H9 (cell line): ENCODE data around the gene THAP2. TPM values are rescaled to one million over a fixed set of nuclear protein-coding genes. Genes with fewer than 3 reads are reported as not detected.

Source experiments
- DNase-seq: peaks from one replicate; pipeline ENCODE4 v3.0.0-alpha.2; 2017
- H2AFZ ChIP-seq: one replicate; pipeline ENCODE4 v1.6.1; 2013; ENCODE audit warnings: mild to moderate bottlenecking, low read length, control low read depth, moderate library complexity
- H2AK5ac ChIP-seq: 2 replicates; pipeline ENCODE4 v1.6.1; 2013; ENCODE audit warnings: low read length, control low read depth, mixed read lengths; ENCODE audit not compliant: insufficient read length
- H2BK120ac ChIP-seq: one replicate; pipeline ENCODE4 v1.6.1; 2013; ENCODE audit warnings: low read depth, mild to moderate bottlenecking, low read length, control low read depth, inconsistent platforms; ENCODE audit not compliant: poor library complexity, severe bottlenecking
- H2BK12ac ChIP-seq: 2 replicates; pipeline ENCODE4 v1.6.1; 2013; ENCODE audit warnings: low read length, control low read depth, mixed read lengths, low read depth; ENCODE audit not compliant: insufficient read length
- H2BK15ac ChIP-seq: 2 replicates; pipeline ENCODE4 v1.6.1; 2013; ENCODE audit warnings: low read depth, low read length, control low read depth
- H2BK20ac ChIP-seq: one replicate; pipeline ENCODE4 v1.6.1; 2013; ENCODE audit warnings: low read depth, mild to moderate bottlenecking, low read length, control low read depth, inconsistent platforms; ENCODE audit not compliant: poor library complexity, severe bottlenecking
- H2BK5ac ChIP-seq: 2 replicates; pipeline ENCODE4 v1.6.1; 2013; ENCODE audit warnings: low read length, control low read depth, mixed read lengths; ENCODE audit not compliant: insufficient read length
- H3K14ac ChIP-seq: 2 replicates; pipeline ENCODE4 v1.6.1; 2013; ENCODE audit warnings: low read length, control low read depth; ENCODE audit not compliant: insufficient read depth
- H3K18ac ChIP-seq: 2 replicates; pipeline ENCODE4 v1.6.1; 2013; ENCODE audit warnings: low read depth, mild to moderate bottlenecking, mixed read lengths, low read length, control low read depth; ENCODE audit not compliant: insufficient read length
- H3K23ac ChIP-seq: 2 replicates; pipeline ENCODE4 v1.6.1; 2013; ENCODE audit warnings: low read length, control low read depth, mixed read lengths, low read depth; ENCODE audit not compliant: insufficient read length
- H3K23me2 ChIP-seq: 2 replicates; pipeline ENCODE4 v1.6.1; 2013; ENCODE audit warnings: low read depth, mild to moderate bottlenecking, mixed read lengths, low read length, control low read depth; ENCODE audit not compliant: insufficient read length, poor library complexity, severe bottlenecking
- H3K27ac ChIP-seq: 2 replicates; pipeline ENCODE4 v1.5.1; 2013; ENCODE audit warnings: low read length, control low read depth, mixed read lengths, low read depth; ENCODE audit not compliant: insufficient read length
- H3K27me3 ChIP-seq: 2 replicates; pipeline ENCODE4 v1.6.1; 2013; ENCODE audit warnings: low read length, control low read depth, inconsistent platforms; ENCODE audit not compliant: insufficient read depth
- H3K4ac ChIP-seq: 2 replicates; pipeline ENCODE4 v1.6.1; 2013; ENCODE audit warnings: low read depth, mild to moderate bottlenecking, control low read depth, inconsistent platforms, low read length, moderate library complexity
- H3K4me1 ChIP-seq: 2 replicates; pipeline ENCODE4 v1.6.1; 2013; ENCODE audit warnings: low read length, control low read depth, inconsistent platforms; ENCODE audit not compliant: insufficient read depth
- H3K4me2 ChIP-seq: 2 replicates; pipeline ENCODE4 v1.6.1; 2013; ENCODE audit warnings: low read length, control low read depth, mixed read lengths; ENCODE audit not compliant: insufficient read length, insufficient read depth
- H3K56ac ChIP-seq: 2 replicates; pipeline ENCODE4 v1.6.1; 2013; ENCODE audit warnings: low read depth, mild to moderate bottlenecking, mixed read lengths, low read length, control low read depth; ENCODE audit not compliant: insufficient read length
- H3K79me1 ChIP-seq: 2 replicates; pipeline ENCODE4 v1.6.1; 2013; ENCODE audit warnings: low read depth, mild to moderate bottlenecking, moderate library complexity, low read length, control low read depth, inconsistent platforms; ENCODE audit not compliant: insufficient read depth, poor library complexity, severe bottlenecking
- H3K79me2 ChIP-seq: 2 replicates; pipeline ENCODE4 v1.6.1; 2013; ENCODE audit warnings: low read length, control low read depth, inconsistent platforms; ENCODE audit not compliant: insufficient read depth
- H3K9ac ChIP-seq: 2 replicates; pipeline ENCODE4 v1.6.1; 2013; ENCODE audit warnings: low read length, control low read depth, mixed read lengths; ENCODE audit not compliant: insufficient read length; ENCODE audit errors: extremely low read depth
- H3K9me3 ChIP-seq: one replicate; pipeline ENCODE4 v1.6.1; 2013; ENCODE audit warnings: low read depth, low read length, inconsistent platforms; ENCODE audit not compliant: control insufficient read depth
- H3T11ph ChIP-seq: one replicate; pipeline ENCODE4 v1.6.1; 2013; ENCODE audit warnings: mild to moderate bottlenecking, low read length, control low read depth, inconsistent platforms
- H4K20me1 ChIP-seq: one replicate; pipeline ENCODE4 v1.6.1; 2013; ENCODE audit not compliant: control insufficient read depth, insufficient read length, insufficient read depth
- H4K5ac ChIP-seq: 2 replicates; pipeline ENCODE4 v1.6.1; 2013; ENCODE audit warnings: low read depth, mild to moderate bottlenecking, mixed read lengths, low read length, control low read depth; ENCODE audit not compliant: insufficient read length
- H4K8ac ChIP-seq: replicated peaks from 2 replicates; pipeline ENCODE4 v1.6.1; 2013; ENCODE audit warnings: low read length, control low read depth, mixed read lengths, low read depth; ENCODE audit not compliant: insufficient read length
- H4K91ac ChIP-seq: 2 replicates; pipeline ENCODE4 v1.6.1; 2013; ENCODE audit warnings: low read depth, mild to moderate bottlenecking, moderate library complexity, mixed read lengths, low read length, control low read depth; ENCODE audit not compliant: insufficient read length
- H3K27ac Mint-ChIP-seq, 3 experiments: 2 replicates in 2 of 3; 3 replicates in 1 of 3; pipeline ENCODE4 v1.8.0; 2020 to 2021; ENCODE audit warnings: mixed read lengths in 3 of 3, mild to moderate bottlenecking in 1 of 3, moderate library complexity in 1 of 3
- H3K27me3 Mint-ChIP-seq: 2 replicates; pipeline ENCODE4 v1.8.0; 2021; ENCODE audit warnings: low read depth, mild to moderate bottlenecking, moderate library complexity, mixed read lengths
- H3K36me3 Mint-ChIP-seq, 3 experiments: 2 replicates in 2 of 3; 3 replicates in 1 of 3; pipeline ENCODE4 v1.8.0; 2020 to 2021; ENCODE audit warnings: low read depth in 3 of 3, mixed read lengths in 3 of 3; ENCODE audit not compliant: insufficient read depth in 1 of 3
- H3K4me1 Mint-ChIP-seq, 2 experiments: 2 replicates each; pipeline ENCODE4 v1.8.0; 2020; ENCODE audit warnings: mixed read lengths in 2 of 2
- H3K4me3 Mint-ChIP-seq, 2 experiments: 2 replicates in 1 of 2; 3 replicates in 1 of 2; pipeline ENCODE4 v1.8.0; 2020 to 2021; ENCODE audit warnings: mild to moderate bottlenecking in 2 of 2, mixed read lengths in 2 of 2, moderate library complexity in 1 of 2
- H3K9me3 Mint-ChIP-seq, 2 experiments: 2 replicates in 1 of 2; 3 replicates in 1 of 2; pipeline ENCODE4 v1.8.0; 2020; ENCODE audit warnings: mild to moderate bottlenecking in 2 of 2, mixed read lengths in 2 of 2, moderate library complexity in 1 of 2
- CTCF ChIP-seq: fragments of 200-600 bp; sonication (generic); conservative IDR thresholded peaks from 3 replicates; pipeline ENCODE4 v1.8.0; 2021; ENCODE audit warnings: antibody characterized with exemption, mild to moderate bottlenecking
- WGBS: extraction: QIAGEN DNeasy Blood & Tissue Kit; methylation state at CpG from one replicate; pipeline ENCODE4 v1.1.7; 2013; ENCODE audit warnings: missing lambda C conversion rate, low lambda C conversion rate, mixed read lengths; ENCODE audit not compliant: insufficient read length; ENCODE audit errors: extremely low coverage; 5-methylcytosine and 5-hydroxymethylcytosine counted together
- total RNA-seq: library from RNA; stranded (reverse); gene quantifications from 2 replicates; pipeline ENCODE4 v1.2.1, GENCODE V29; 2021

THAP2 gene
- total RNA-seq, 1 experiment from 2014 or later, result 3.7 TPM

GRCh38 chr12:71645268-71645667 lies 18.8 kb upstream of the THAP2 start:
- WGBS, result no CpG with 5 or more reads among the region's 3 CpGs
- H2AK5ac ChIP-seq, result no peak overlapping the region
- no peaks in the 10 kb centered on the region for H3K9me3 Mint-ChIP-seq
- no peak overlapping the region for H2AFZ ChIP-seq
- H3K4me2 ChIP-seq, result no peak overlapping the region
- no peaks in the 10 kb centered on the region for H4K20me1 ChIP-seq
- no peaks in the 10 kb centered on the region for H3K23me2 ChIP-seq
- H3K18ac ChIP-seq, result no peak overlapping the region
- no peak overlapping the region for H4K91ac ChIP-seq
- no peak for TF ChIP-seq CTCF
- H3K9me3 ChIP-seq, result no peaks in the 10 kb centered on the region
- H3K4me1 Mint-ChIP-seq, result no peaks in the 10 kb centered on the region
- H2BK20ac ChIP-seq, result no peak overlapping the region
- H3K79me1 ChIP-seq, result no peaks in the 10 kb centered on the region
- no peak overlapping the region for H3T11ph ChIP-seq
- DNase-seq, result no peak
- H3K14ac ChIP-seq, result no peak overlapping the region
- H3K4me3 Mint-ChIP-seq, result no peak overlapping the region
- no peak overlapping the region for H3K23ac ChIP-seq
- H4K8ac ChIP-seq, result no peak overlapping the region
- no peak overlapping the region for H3K9ac ChIP-seq
- no peaks in the 10 kb centered on the region for H3K79me2 ChIP-seq
- no peaks in the 10 kb centered on the region for H3K27me3 ChIP-seq
- no peak overlapping the region for H2BK15ac ChIP-seq
- H3K27ac Mint-ChIP-seq, result no peak overlapping the region
- no peak overlapping the region for H4K5ac ChIP-seq
- H2BK5ac ChIP-seq, result no peak overlapping the region
- H3K27ac ChIP-seq, result no peak overlapping the region
- no peaks in the 10 kb centered on the region for H3K27me3 Mint-ChIP-seq
- H2BK120ac ChIP-seq, result no peak overlapping the region
- peaks cover 18 to 70% (median 41%) of the 10 kb centered on the region in 3 experiments; a peak in 6 of 7 replicates for H3K36me3 Mint-ChIP-seq
- no peak overlapping the region for H3K56ac ChIP-seq
- no peak overlapping the region for H2BK12ac ChIP-seq
- no peaks in the 10 kb centered on the region for H3K4me1 ChIP-seq
- no peak overlapping the region for H3K4ac ChIP-seq
